ENCODE results near the gene ZNF407. TPM values are rescaled to one million over a fixed set of nuclear protein-coding genes. Genes with fewer than 3 reads are reported as not detected.

The ZNF407 gene
- total and polyA plus RNA-seq, 2 of the 13 experiments (the other 11 are each of a cell fraction or from before 2014, with no cell fraction given): 2.3 to 8.7 TPM

DNA sequence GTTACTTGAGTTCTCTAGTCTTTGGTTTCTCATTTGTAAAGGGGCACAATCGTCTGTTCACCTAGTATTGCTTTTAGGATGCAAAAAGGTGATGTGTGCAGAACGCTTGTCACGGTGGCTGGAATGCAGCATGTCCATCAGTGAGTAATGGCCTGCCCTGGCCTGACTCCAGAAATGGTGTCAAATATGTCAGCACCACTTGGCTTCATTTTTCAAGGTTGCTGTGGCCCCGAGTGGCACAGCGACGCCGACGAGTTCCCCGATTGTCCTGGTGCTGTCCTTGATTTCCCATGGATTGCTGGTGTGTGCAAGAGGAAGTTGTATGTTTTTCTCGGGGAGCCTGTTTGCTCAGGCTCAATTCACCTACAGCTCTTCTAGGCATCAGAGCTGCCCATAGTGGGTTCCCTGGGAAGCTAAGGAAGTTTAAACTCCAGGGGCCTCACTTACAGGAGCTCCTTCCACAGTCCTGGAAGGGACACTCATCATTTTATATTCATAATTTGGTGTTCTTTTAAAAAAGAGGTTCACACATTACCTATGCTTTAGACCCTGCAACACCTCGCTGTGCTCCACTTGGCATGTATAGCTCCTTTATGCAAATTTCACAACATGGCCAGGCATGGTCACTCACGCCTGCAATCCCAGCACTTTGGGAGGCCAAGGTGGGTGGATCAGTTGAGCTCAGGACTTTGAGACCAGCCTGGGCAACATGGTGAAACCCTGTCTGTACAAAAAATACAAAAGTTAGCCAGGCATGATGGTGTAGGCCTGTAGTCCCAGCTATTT lies 25.6 kb upstream of the ZNF407 start:
- H3K27me3 ChIP-seq (ENCODE audit: control insufficient read depth in 1 of 2, insufficient read depth in 2 of 2, low read length in 2 of 2): peaks cover 0 to 16% of the 10 kb centered on the region in 2 experiments; a peak in 1 of 5 replicates
- no peak for ATAC-seq
- intact Hi-C loops (cut with micrococcal nuclease; ENCODE audit: unreplicated experiment) (no loop called here), in situ Hi-C loops (cut with HindIII; ENCODE audit: extremely low pct_ligation_motif_present, low pct_unique_long_range_greater_than_20kb) (no loop called here)
- 42% methylated on average over 12 of the region's 12 CpGs for WGBS (ENCODE audit: low lambda C conversion rate)
- H4K20me1 ChIP-seq (ENCODE audit: insufficient read depth, low read length): no peaks in the 10 kb centered on the region
- CTCF ChIA-PET (ENCODE audit: low intra/inter-chr PET ratio, low total read pairs): no interaction called here
- H3K4me1 ChIP-seq (ENCODE audit: insufficient read depth, low read length): no peaks in the 10 kb centered on the region
- H3K79me2 ChIP-seq (ENCODE audit: insufficient read depth, low read length): no peaks in the 10 kb centered on the region
- H2AFZ ChIP-seq (ENCODE audit: low read length): no peak overlapping the region
- no peak for DNase-seq (ENCODE audit: low spot score)
- no peak for FAIRE-seq
- no peaks in the 10 kb centered on the region for H3K9me3 ChIP-seq (ENCODE audit: low read length)
- POLR2A ChIA-PET: no interaction called here
- H3K36me3 ChIP-seq (replicated peaks in 1 of 2; ENCODE audit: control insufficient read depth in 1 of 2, insufficient read depth in 2 of 2, low read length in 2 of 2): no peaks in the 10 kb centered on the region
- H3K4me3 ChIP-seq (replicated peaks in 1 of 3; ENCODE audit: insufficient read depth in 1 of 3, low read depth in 2 of 3, low read length in 3 of 3): no peak overlapping the region
- TF ChIP-seq HMGA1 (CRISPR knock-in tag; conservative IDR thresholded peaks at IDR 0.05): no peak
- TF ChIP-seq ZNF781 (CRISPR knock-in tag; IDR thresholded peaks at IDR 0.05; ENCODE audit: borderline replicate concordance, not compliant biosample characterization): no peak
- no peak for TF ChIP-seq ZNF737 (CRISPR knock-in tag; IDR thresholded peaks at IDR 0.05; ENCODE audit: borderline replicate concordance)
- TF ChIP-seq MIXL1 (CRISPR knock-in tag; IDR thresholded peaks at IDR 0.05): no peak
- no peak for TF ChIP-seq ZBTB3 (CRISPR knock-in tag; IDR thresholded peaks at IDR 0.05; ENCODE audit: borderline replicate concordance, low read depth)
- TF ChIP-seq FOSL1 (CRISPR knock-in tag; IDR thresholded peaks at IDR 0.05; ENCODE audit: borderline replicate concordance): no peak
- TF ChIP-seq NR2F1 (CRISPR knock-in tag; IDR thresholded peaks at IDR 0.05): no peak
- TF ChIP-seq, protein P1, sequence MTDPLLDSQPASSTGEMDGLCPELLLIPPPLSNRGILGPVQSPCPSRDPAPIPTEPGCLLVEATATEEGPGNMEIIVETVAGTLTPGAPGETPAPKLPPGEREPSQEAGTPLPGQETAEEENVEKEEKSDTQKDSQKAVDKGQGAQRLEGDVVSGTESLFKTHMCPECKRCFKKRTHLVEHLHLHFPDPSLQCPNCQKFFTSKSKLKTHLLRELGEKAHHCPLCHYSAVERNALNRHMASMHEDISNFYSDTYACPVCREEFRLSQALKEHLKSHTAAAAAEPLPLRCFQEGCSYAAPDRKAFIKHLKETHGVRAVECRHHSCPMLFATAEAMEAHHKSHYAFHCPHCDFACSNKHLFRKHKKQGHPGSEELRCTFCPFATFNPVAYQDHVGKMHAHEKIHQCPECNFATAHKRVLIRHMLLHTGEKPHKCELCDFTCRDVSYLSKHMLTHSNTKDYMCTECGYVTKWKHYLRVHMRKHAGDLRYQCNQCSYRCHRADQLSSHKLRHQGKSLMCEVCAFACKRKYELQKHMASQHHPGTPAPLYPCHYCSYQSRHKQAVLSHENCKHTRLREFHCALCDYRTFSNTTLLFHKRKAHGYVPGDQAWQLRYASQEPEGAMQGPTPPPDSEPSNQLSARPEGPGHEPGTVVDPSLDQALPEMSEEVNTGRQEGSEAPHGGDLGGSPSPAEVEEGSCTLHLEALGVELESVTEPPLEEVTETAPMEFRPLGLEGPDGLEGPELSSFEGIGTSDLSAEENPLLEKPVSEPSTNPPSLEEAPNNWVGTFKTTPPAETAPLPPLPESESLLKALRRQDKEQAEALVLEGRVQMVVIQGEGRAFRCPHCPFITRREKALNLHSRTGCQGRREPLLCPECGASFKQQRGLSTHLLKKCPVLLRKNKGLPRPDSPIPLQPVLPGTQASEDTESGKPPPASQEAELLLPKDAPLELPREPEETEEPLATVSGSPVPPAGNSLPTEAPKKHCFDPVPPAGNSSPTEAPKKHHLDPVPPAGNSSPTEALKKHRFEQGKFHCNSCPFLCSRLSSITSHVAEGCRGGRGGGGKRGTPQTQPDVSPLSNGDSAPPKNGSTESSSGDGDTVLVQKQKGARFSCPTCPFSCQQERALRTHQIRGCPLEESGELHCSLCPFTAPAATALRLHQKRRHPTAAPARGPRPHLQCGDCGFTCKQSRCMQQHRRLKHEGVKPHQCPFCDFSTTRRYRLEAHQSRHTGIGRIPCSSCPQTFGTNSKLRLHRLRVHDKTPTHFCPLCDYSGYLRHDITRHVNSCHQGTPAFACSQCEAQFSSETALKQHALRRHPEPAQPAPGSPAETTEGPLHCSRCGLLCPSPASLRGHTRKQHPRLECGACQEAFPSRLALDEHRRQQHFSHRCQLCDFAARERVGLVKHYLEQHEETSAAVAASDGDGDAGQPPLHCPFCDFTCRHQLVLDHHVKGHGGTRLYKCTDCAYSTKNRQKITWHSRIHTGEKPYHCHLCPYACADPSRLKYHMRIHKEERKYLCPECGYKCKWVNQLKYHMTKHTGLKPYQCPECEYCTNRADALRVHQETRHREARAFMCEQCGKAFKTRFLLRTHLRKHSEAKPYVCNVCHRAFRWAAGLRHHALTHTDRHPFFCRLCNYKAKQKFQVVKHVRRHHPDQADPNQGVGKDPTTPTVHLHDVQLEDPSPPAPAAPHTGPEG (CRISPR knock-in tag; IDR thresholded peaks at IDR 0.05): no peak
- no peak for TF ChIP-seq MED8 (CRISPR knock-in tag; IDR thresholded peaks at IDR 0.05; ENCODE audit: insufficient replicate concordance)
- no peak for TF ChIP-seq ATF7-NPFF (CRISPR knock-in tag; IDR thresholded peaks at IDR 0.05; ENCODE audit: low read depth)
- no peak for TF ChIP-seq ESRRA (CRISPR knock-in tag; IDR thresholded peaks at IDR 0.05; ENCODE audit: low read depth)
- TF ChIP-seq NFAT5 (CRISPR knock-in tag; IDR thresholded peaks at IDR 0.05): no peak
- H3K27ac ChIP-seq (ENCODE audit: extremely low read length, insufficient read depth, low read length): no peak overlapping the region
- BruUV-seq (replicated peaks): no TSS peak
- no peak overlapping the region for H3K9ac ChIP-seq (ENCODE audit: insufficient read depth, low read depth, low read length)
- no peak overlapping the region for H3K4me2 ChIP-seq (ENCODE audit: low read depth, low read length)
